SH-SY5Y (cell line): ENCODE measurements around the gene TEX14.

Experiments used
- GATA2 ChIP-seq: IDR thresholded peaks from 2 replicates; pipeline ENCODE4 v1.6.1; 2011; ENCODE audit warnings: mild to moderate bottlenecking, low read depth, low read length
- GATA3 ChIP-seq: IDR thresholded peaks from 2 replicates; pipeline ENCODE4 v1.6.1; 2011; ENCODE audit warnings: low read depth, mild to moderate bottlenecking, low read length, moderate library complexity

DNA sequence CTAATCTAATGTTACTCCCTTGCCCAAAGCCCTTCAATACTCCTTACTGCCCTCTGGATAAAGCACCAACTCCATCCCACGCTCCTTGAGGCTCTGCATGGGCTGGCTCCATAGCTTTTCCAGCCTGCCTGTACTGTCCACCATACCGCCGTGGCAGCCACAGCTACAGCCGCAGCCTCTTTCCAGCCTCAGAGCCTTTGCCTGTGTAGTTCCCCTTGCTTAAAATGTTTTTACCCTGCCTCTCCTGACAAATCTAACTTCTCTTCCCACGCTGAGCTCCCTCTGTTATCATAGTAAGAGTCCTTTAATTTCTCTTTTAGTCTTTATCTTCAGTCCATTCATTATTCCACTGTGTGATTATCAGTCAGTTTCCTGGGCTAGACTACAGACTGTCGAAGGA lies 22.0 kb downstream of the TEX14 start:
- TF ChIP-seq GATA2 (no peak), GATA3 (no peak)
